ENCODE data around the gene ZDHHC22.

Gene ZDHHC22

GRCh38 chr14:77158175-77158881 is 16.7 kb upstream of the ZDHHC22 start:
- no peak overlapping the region for H3K4me2 ChIP-seq (ENCODE audit: low read length)

GRCh38 chr14:77157740-77158139 is 16.1 kb upstream of the ZDHHC22 start:
- Histone ChIP-seq H3K27me3 (ENCODE audit: control insufficient read depth, low read length) (peaks cover 36% of the 10 kb centered on the region), H3K4me2 (ENCODE audit: low read length) (no peak overlapping the region)

More at GRCh38 chr14:77158175-77158881, 16.7 kb upstream of the ZDHHC22 start:
- H3K9me2 ChIP-seq (replicated peaks; ENCODE audit: control insufficient read depth, low read length): no peaks in the 10 kb centered on the region
- no peaks in the 10 kb centered on the region for H3K9me3 ChIP-seq (ENCODE audit: control insufficient read depth, insufficient read depth, low read length)
- no peak overlapping the region for H3K27ac ChIP-seq (ENCODE audit: low read depth, low read length)
- H3F3A ChIP-seq (ENCODE audit: control insufficient read depth, insufficient read depth): no peaks in the 10 kb centered on the region
- H3K79me2 ChIP-seq (ENCODE audit: control insufficient read depth, low read length): no peaks in the 10 kb centered on the region
- no peaks in the 10 kb centered on the region for H3K4me1 ChIP-seq (ENCODE audit: control insufficient read depth, low read length)
- TF ChIP-seq CTCF (IDR thresholded peaks at IDR 0.05; ENCODE audit: low read depth, low read length, poor library complexity, severe bottlenecking) (no peak), EZH2phosphoT487 (IDR thresholded peaks at IDR 0.05; ENCODE audit: borderline replicate concordance, low read length) (no peak)
- H3K27me3 ChIP-seq (ENCODE audit: control insufficient read depth, low read length): peaks cover 36% of the 10 kb centered on the region
- no peaks in the 10 kb centered on the region for H3K36me3 ChIP-seq (ENCODE audit: control insufficient read depth, low read length)
- no peak overlapping the region for H3K4me3 ChIP-seq (ENCODE audit: low read length)
- no peaks in the 10 kb centered on the region for H4K20me1 ChIP-seq (ENCODE audit: control insufficient read depth, insufficient read depth, low read depth, low read length)

GRCh38 chr14:77155083-77155482 is 13.5 kb upstream of the ZDHHC22 start:
- H3K9me2 ChIP-seq (replicated peaks; ENCODE audit: control insufficient read depth, low read length): no peaks in the 10 kb centered on the region
- no peaks in the 10 kb centered on the region for H3F3A ChIP-seq (ENCODE audit: control insufficient read depth, insufficient read depth)
- peaks cover 26% of the 10 kb centered on the region for H3K27me3 ChIP-seq (ENCODE audit: control insufficient read depth, low read length)
- H3K79me2 ChIP-seq (ENCODE audit: control insufficient read depth, low read length): no peaks in the 10 kb centered on the region
- H4K20me1 ChIP-seq (ENCODE audit: control insufficient read depth, insufficient read depth, low read depth, low read length): no peaks in the 10 kb centered on the region
- no peak for TF ChIP-seq CTCF (IDR thresholded peaks at IDR 0.05; ENCODE audit: low read depth, low read length, poor library complexity, severe bottlenecking)
- no peak for TF ChIP-seq EZH2phosphoT487 (IDR thresholded peaks at IDR 0.05; ENCODE audit: borderline replicate concordance, low read length)
- no peaks in the 10 kb centered on the region for H3K9me3 ChIP-seq (ENCODE audit: control insufficient read depth, insufficient read depth, low read length)
- no peaks in the 10 kb centered on the region for H3K36me3 ChIP-seq (ENCODE audit: control insufficient read depth, low read length)
- no peak overlapping the region for H3K4me3 ChIP-seq (ENCODE audit: low read length)
- no peak overlapping the region for H3K4me2 ChIP-seq (ENCODE audit: low read length)
- no peak overlapping the region for H3K27ac ChIP-seq (ENCODE audit: low read depth, low read length)
- H3K4me1 ChIP-seq (ENCODE audit: control insufficient read depth, low read length): 0 out of 2 replicates have a peak, but pooled peaks cover 3% of the 10 kb centered on the region

More at GRCh38 chr14:77157740-77158139, 16.1 kb upstream of the ZDHHC22 start:
- TF ChIP-seq CTCF (IDR thresholded peaks at IDR 0.05; ENCODE audit: low read depth, low read length, poor library complexity, severe bottlenecking) (no peak), EZH2phosphoT487 (IDR thresholded peaks at IDR 0.05; ENCODE audit: borderline replicate concordance, low read length) (no peak)
- Histone ChIP-seq H3K27ac (ENCODE audit: low read depth, low read length) (no peak overlapping the region), H3K4me3 (ENCODE audit: low read length) (no peak overlapping the region), H3K79me2 (ENCODE audit: control insufficient read depth, low read length) (no peaks in the 10 kb centered on the region), H3K9me2 (replicated peaks; ENCODE audit: control insufficient read depth, low read length) (no peaks in the 10 kb centered on the region), H3K9me3 (ENCODE audit: control insufficient read depth, insufficient read depth, low read length) (no peaks in the 10 kb centered on the region), H3K36me3 (ENCODE audit: control insufficient read depth, low read length) (no peaks in the 10 kb centered on the region), H4K20me1 (ENCODE audit: control insufficient read depth, insufficient read depth, low read depth, low read length) (no peaks in the 10 kb centered on the region), H3K4me1 (ENCODE audit: control insufficient read depth, low read length) (no peaks in the 10 kb centered on the region), H3F3A (ENCODE audit: control insufficient read depth, insufficient read depth) (no peaks in the 10 kb centered on the region)

All from DOHH2 (cell line).